Motor neuron (in vitro differentiated cells): ENCODE measurements around the gene ABTB1. TPM values are rescaled to one million over a fixed set of nuclear protein-coding genes. Genes with fewer than 3 reads are reported as not detected.

Source experiments
- ATAC-seq, 8 experiments: fragments of 200-7000 bp; cut with Tn5 transposase; replicated peaks in 6 of 8; 2 replicates each; pipeline ENCODE4 v1.8.0; 2021; ENCODE audit warnings: mild to moderate bottlenecking in 8 of 8, moderate library complexity in 8 of 8
- H3K27ac ChIP-seq, 2 donors: fragments of 250-450 bp; sonication (Bioruptor Pico); 2 replicates each; pipeline ENCODE4 v1.9.0; 2021; ENCODE audit warnings: antibody characterized with exemption in 2 of 2, mild to moderate bottlenecking in 2 of 2, moderate library complexity in 1 of 2
- H3K4me1 ChIP-seq, 2 donors: fragments of 250-450 bp; sonication (Bioruptor Pico); replicated peaks in 1 of 2; 2 replicates each; pipeline ENCODE4 v1.6.1; 2021; ENCODE audit warnings: antibody characterized with exemption in 2 of 2, mild to moderate bottlenecking in 2 of 2, moderate library complexity in 1 of 2
- H3K4me3 ChIP-seq, 5 donors: fragments of 250-450 bp; sonication (Bioruptor Pico); 2 replicates each; pipeline ENCODE4 v1.9.0; 2021; ENCODE audit warnings: antibody characterized with exemption in 5 of 5, mild to moderate bottlenecking in 5 of 5, moderate library complexity in 4 of 5
- WGBS, 10 experiments: fragments of 450-650 bp; shearing (Covaris generic); methylation state at CpG; one replicate each; pipeline ENCODE4 v1.0.0; 2022; 5-methylcytosine and 5-hydroxymethylcytosine counted together
- in situ Hi-C, 9 experiments: fragments of 400-800 bp; cut with MboI; loops; one replicate each; pipeline ENCODE4 v1.15.0; 2021; ENCODE audit warnings: low sequenced_read_pairs in 9 of 9, low pct_unique_long_range_greater_than_20kb in 2 of 9; ENCODE audit not compliant: unreplicated experiment in 9 of 9
- total RNA-seq, 8 experiments: library from RNA; unstranded; fragments of 300-600 nt; gene quantifications; 2 replicates each; pipeline versions ENCODE4 v1.2.3 to v1.2.4, GENCODE V29; 2022

ABTB1 gene
- total RNA-seq, 8 experiments from 2014 or later: 0.60 to 61.4 (median 3.0) TPM

DNA sequence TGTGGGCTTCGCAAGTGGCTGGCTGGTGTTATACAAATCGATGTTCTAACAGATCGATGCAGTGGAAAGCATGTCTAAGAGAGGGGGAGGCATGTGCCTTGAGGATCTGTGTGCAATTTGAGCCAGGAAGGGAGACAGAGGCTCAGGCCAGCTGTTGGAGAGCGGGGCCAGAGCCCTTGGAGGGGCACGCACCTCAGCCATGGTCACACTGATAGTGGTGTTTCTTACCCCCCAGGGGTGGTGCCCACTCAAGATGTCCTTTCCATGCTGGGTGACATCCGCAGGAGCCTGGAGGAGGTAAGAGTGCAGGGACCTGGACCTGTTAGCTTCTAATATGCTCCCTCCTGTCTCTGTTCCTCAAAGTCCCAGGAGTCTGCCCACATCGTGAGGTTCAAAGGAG lies 3.8 kb upstream of the ABTB1 start:
- Histone ChIP-seq H3K4me1 (peaks cover 2 to 4% of the 10 kb centered on the region in 2 donors), H3K27ac (no peak overlapping the region), H3K4me3 (no peak overlapping the region)
- WGBS, 10 experiments: 83 to 100% (median 95%) methylated on average over 1 to 5 of the region's 7 CpGs; no CpG with 5 or more reads in 2 of the 10 experiments
- no peak for ATAC-seq
- in situ Hi-C loops: loop anchor here in 1 of 9 experiments (25.0 kb wide), 1 partner anchor 318 kb away; no protein-coding TSS in a partner anchor

- peaks cover 2 to 4% of the 10 kb centered on the region in 2 donors for H3K4me1 ChIP-seq
- no peak overlapping the region for H3K4me3 ChIP-seq
- no peak for ATAC-seq
- in situ Hi-C loops: loop anchor here in 1 of 9 experiments (25.0 kb wide), 1 partner anchor 318 kb away; no protein-coding TSS in a partner anchor
- H3K27ac ChIP-seq: no peak overlapping the region
- WGBS, 10 experiments: 47 to 100% (median 100%) methylated on average over 1 to 4 of the region's 14 CpGs; no CpG with 5 or more reads in 4 of the 10 experiments
Measured at GRCh38 chr3:127669541-127670228, 3.1 kb upstream of the ABTB1 start.

DNA sequence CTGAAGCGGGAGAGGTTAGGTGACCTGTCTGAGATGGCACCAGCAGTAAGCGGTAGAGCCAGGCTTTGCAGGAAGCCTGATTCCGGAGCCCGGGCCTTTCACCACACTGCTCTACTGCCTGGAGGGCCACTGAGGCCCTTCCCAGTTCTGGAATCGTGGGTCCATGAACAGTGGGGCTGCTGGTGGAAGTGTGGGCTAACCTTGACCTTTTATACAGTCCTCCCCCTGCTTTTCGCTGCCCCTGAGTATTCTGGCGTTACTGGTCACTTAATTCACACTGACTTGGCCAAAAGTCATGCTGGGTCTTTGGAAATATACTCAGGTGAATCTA lies 2.6 kb upstream of the ABTB1 start:
- peaks cover 2 to 4% of the 10 kb centered on the region in 2 donors for H3K4me1 ChIP-seq
- no peak overlapping the region for H3K27ac ChIP-seq
- in situ Hi-C loops: loop anchor here in 1 of 9 experiments (25.0 kb wide), 1 partner anchor 317 kb away; no protein-coding TSS in a partner anchor
- WGBS, 10 experiments: 70 to 100% (median 95%) methylated on average over 1 to 4 of the region's 7 CpGs; no CpG with 5 or more reads in 6 of the 10 experiments
- ATAC-seq: no peak
- H3K4me3 ChIP-seq: no peak overlapping the region

GRCh38 chr3:127670761-127671522 lies 1.8 kb upstream of the ABTB1 start:
- Histone ChIP-seq H3K4me1 (peaks cover 2 to 4% of the 10 kb centered on the region in 2 donors), H3K4me3 (no peak overlapping the region), H3K27ac (no peak overlapping the region)
- ATAC-seq: no peak
- in situ Hi-C loops: loop anchor here in 1 of 9 experiments (25.0 kb wide), 1 partner anchor 316 kb away; no protein-coding TSS in a partner anchor
- WGBS, 10 experiments: 40 to 100% (median 100%) methylated on average over 1 to 4 of the region's 20 CpGs; no CpG with 5 or more reads in 5 of the 10 experiments

DNA sequence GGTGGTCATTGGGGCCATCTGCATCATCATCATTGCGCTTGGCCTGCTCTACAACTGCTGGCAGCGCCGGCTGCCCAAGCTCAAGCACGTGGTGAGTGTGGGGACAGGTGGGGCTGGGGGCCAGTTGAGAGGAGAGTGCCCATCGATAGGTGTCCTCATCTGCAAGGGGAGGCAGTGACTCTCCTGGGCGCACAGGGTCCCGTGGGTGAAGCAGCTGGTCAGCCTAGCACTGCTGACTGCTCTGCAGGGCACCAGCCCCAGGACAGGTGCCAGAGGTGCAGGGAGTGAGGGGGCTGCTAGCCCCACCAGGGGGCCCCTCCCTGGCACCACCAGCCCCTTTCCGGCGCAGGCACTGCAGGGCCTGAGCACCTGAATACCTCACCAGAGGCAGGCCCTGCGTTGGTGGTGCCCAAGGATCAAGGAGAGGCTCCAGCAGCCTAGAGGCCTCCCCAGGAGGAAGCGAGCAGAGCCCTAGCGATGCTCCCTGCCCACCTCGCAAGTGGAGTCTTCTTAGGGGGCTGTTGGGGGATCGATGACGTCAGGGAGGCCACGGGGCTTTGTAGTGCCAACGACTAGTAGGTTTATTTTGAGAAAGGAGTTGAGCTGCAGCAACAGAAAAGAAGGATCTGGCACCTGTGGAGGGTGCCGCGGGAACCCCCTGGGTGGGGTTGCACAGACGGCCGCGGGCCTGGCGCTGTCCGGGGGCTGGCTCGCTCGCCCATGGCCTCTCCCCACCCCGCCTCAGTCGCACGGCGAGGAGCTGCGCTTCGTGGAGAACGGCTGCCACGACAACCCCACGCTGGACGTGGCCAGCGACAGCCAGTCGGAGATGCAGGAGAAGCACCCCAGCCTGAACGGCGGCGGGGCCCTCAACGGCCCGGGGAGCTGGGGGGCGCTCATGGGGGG lies 976 bp upstream of the ABTB1 start:
- ATAC-seq: peak; percentile 0 to 49 (median 8)
- in situ Hi-C loops: loop anchor here in 1 of 9 experiments (25.0 kb wide), 1 partner anchor 316 kb away; no protein-coding TSS in a partner anchor
- WGBS, 10 experiments: 20 to 100% (median 38%) methylated on average over 1 to 14 of the region's 44 CpGs; no CpG with 5 or more reads in 7 of the 10 experiments
- Histone ChIP-seq H3K4me1 (peaks cover 2 to 4% of the 10 kb centered on the region in 2 donors), H3K4me3 (peak overlapping the region; percentile 33 to 62 (median 46)), H3K27ac (peak overlapping the region in 1 of 2 donors; percentile 65)

DNA sequence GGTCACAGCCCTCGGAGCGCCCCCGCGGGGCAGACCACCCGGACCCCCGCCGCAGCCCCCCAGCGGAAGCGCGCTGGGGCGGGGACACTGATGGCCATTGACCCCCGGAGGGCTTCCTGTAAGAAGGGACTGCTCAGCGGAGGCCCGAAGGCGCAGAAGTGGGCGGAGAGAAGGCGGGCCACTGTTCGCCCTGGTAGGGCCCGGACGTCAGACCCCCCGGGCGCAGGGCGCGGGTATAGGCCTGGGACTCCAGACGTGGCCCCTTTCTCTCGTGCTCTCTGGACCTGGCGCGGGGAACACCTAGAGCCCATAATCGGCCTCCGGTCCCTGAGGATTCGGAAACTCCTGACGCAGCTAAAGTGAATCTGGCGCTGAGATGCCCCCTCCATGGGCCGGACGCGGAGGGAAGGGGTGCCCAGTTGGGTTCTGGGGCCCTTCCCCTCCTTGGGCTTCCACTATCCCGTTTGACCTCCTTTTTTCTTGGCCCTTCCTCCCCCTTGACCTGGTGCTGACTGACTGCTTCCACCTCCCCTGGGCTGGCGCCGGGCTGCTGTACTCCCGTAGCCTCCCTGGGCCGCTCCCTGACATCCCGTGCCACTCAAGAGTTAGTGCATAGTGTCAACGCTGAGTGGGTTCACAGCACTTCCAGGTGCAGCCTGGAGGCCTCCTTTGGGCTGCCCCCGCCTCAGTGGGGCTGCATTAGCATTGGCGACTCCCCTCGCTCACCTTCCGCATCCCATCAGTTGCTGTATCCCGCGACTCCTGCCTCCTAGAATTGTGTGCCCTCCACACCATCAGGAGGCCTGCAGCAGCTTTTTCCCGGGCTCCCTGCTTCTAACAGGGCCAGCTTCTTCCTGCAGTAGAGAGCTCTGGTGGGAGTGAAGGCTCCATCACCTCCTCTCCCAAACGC lies 694 bp downstream of the ABTB1 start:
- ATAC-seq: peak; percentile 56 to 77 (median 64)
- Histone ChIP-seq H3K4me1 (peaks cover 2 to 4% of the 10 kb centered on the region in 2 donors), H3K4me3 (peak overlapping the region; percentile 33 to 62 (median 46)), H3K27ac (peak overlapping the region in 1 of 2 donors; percentile 10)
- in situ Hi-C loops: loop anchor here in 1 of 9 experiments (25.0 kb wide), 1 partner anchor 314 kb away; no protein-coding TSS in a partner anchor
- 0 to 27% (median 18%) methylated on average over 2 to 12 of the region's 51 CpGs; no CpG with 5 or more reads in 5 of the 10 experiments for WGBS, 10 experiments

- Histone ChIP-seq H3K4me3 (no peak overlapping the region), H3K4me1 (peaks cover 2 to 4% of the 10 kb centered on the region in 2 donors), H3K27ac (no peak overlapping the region)
- no peak for ATAC-seq
- in situ Hi-C loops: loop anchor here in 1 of 9 experiments (25.0 kb wide), 1 partner anchor 313 kb away; no protein-coding TSS in a partner anchor
- 0 to 90% (median 61%) methylated on average over 1 to 7 of the region's 17 CpGs; no CpG with 5 or more reads in 1 of the 10 experiments for WGBS, 10 experiments
Measured at GRCh38 chr3:127674101-127674721, 1.5 kb downstream of the ABTB1 start.

DNA sequence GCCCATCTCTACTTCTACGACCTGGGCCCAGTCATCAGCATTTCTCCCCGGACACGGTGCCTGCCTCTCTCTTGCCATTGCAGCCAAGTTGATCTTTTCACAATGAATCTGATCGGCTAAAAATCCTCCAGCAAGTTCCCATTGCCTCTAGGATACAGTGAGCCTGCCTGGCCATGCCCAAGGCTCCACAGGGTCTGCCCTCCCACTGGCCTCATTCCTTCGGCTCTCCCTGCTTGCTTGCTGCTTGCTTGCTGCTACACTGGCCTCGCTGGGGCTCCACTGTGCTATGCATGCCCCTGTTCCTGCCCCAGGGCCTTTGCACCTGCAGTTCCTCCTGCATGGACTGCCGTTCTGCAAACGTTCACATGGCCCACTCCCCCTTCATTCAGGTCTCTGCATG lies 2.0 kb downstream of the ABTB1 start:
- Histone ChIP-seq H3K4me3 (no peak overlapping the region), H3K4me1 (peaks cover 2 to 4% of the 10 kb centered on the region in 2 donors), H3K27ac (no peak overlapping the region)
- WGBS, 10 experiments: 60 to 97% (median 79%) methylated on average over 2 to 6 of the region's 8 CpGs; no CpG with 5 or more reads in 2 of the 10 experiments
- in situ Hi-C loops: loop anchor here in 2 of 9 experiments (25.0 kb wide), 2 partner anchors 288 to 313 kb away; no protein-coding TSS in a partner anchor
- no peak for ATAC-seq

DNA sequence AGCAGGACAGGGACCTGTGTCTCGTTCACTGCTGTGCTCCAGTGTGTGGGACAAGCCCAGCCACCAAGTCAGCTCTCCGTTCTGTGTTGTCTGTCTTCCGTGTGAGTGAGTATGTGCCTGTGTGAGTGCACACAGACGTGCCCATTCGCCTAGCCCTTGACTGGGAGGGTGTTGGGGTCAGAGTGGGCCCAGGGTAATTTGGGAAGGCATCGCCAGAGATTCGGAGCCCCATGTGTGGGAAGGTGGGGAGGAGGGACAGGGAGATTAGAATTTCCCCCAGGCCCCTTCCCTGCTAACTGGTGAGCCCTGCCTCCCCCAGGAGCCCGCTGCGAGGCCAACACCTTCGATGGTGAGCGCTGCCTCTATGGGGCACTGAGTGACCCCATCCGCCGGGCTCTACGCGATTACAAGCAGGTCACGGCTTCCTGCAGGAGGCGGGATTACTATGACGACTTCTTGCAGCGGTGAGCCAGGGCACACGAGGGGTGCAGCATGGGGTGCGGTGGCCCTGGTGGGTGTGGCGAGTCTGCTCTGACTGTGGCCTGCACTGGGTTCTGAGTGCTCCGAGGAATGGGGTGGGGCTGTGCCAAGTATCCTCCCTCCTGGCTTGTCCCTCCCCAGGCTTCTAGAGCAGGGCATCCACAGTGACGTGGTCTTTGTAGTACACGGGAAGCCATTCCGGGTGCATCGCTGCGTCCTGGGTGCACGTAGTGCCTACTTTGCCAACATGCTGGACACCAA lies 3.1 kb downstream of the ABTB1 start:
- H3K27ac ChIP-seq: no peak overlapping the region
- peaks cover 2 to 4% of the 10 kb centered on the region in 2 donors for H3K4me1 ChIP-seq
- in situ Hi-C loops: loop anchor here in 1 of 9 experiments (25.0 kb wide), 1 partner anchor 286 kb away; no protein-coding TSS in a partner anchor
- no peak for ATAC-seq
- WGBS, 10 experiments: 60 to 100% (median 78%) methylated on average over 1 to 8 of the region's 29 CpGs; no CpG with 5 or more reads in 2 of the 10 experiments
- no peak overlapping the region for H3K4me3 ChIP-seq

GRCh38 chr3:127676456-127676855 lies 3.7 kb downstream of the ABTB1 start:
- in situ Hi-C loops: loop anchor here in 1 of 9 experiments (25.0 kb wide), 1 partner anchor 286 kb away; no protein-coding TSS in a partner anchor
- no peak for ATAC-seq
- WGBS, 10 experiments: 83 to 85% (median 83%) methylated on average over 1 to 4 of the region's 4 CpGs; no CpG with 5 or more reads in 7 of the 10 experiments
- Histone ChIP-seq H3K4me3 (no peak overlapping the region), H3K4me1 (peaks cover 2 to 4% of the 10 kb centered on the region in 2 donors), H3K27ac (no peak overlapping the region)
